IMR-90 (cell line): ENCODE results near the gene ZNF521. TPM values are rescaled to one million over a fixed set of nuclear protein-coding genes. Genes with fewer than 3 reads are reported as not detected.

Experiments
- ATAC-seq: fragments of 200-7000 bp; cut with Tn5 transposase; 2 replicates; pipeline ENCODE4 v1.9.1; 2020; ENCODE audit warnings: low read depth, mild to moderate bottlenecking, moderate library complexity
- BruUV-seq: library from RNA; stranded (reverse); fragments of 400-500 nt; replicated peaks from 2 replicates; lab custom pipeline; 2021; lab: Mats Ljungman, UMichigan
- CTCF ChIA-PET: fragments of 300-600 bp; formaldehyde crosslinking; extraction: SDS; loops from one replicate; lab custom pipeline; 2021; ENCODE audit warnings: antibody characterized with exemption; lab: Yijun Ruan, JAX
- POLR2A ChIA-PET: fragments of 300-600 bp; sonication (Branson Sonifier 250); formaldehyde crosslinking; loops from one replicate; lab custom pipeline; 2022; ENCODE audit warnings: antibody characterized with exemption; ENCODE audit not compliant: unreplicated experiment; lab: Charles Lee
- DNase-seq: peaks from one replicate; pipeline ENCODE4 v3.0.0; 2013
- H2AFZ ChIP-seq: replicated peaks from 2 replicates; pipeline ENCODE3; 2013; ENCODE audit warnings: low read length, mild to moderate bottlenecking; ENCODE audit not compliant: poor library complexity
- H2AK5ac ChIP-seq: 2 replicates; pipeline ENCODE4 v1.6.1; 2013; ENCODE audit warnings: low read depth, low read length, inconsistent platforms
- H2AK9ac ChIP-seq: replicated peaks from 2 replicates; pipeline ENCODE3; 2013; ENCODE audit warnings: mild to moderate bottlenecking, low read depth, low read length, moderate library complexity; ENCODE audit not compliant: poor library complexity
- H2BK120ac ChIP-seq: 2 replicates; pipeline ENCODE4 v1.6.1; 2013; ENCODE audit warnings: low read depth, low read length, inconsistent platforms
- H2BK15ac ChIP-seq: 3 replicates; pipeline ENCODE4 v1.6.1; 2013; ENCODE audit warnings: low read depth, low read length, inconsistent platforms
- H2BK20ac ChIP-seq: 2 replicates; pipeline ENCODE4 v1.6.1; 2013; ENCODE audit warnings: low read depth, mild to moderate bottlenecking, inconsistent platforms, low read length, moderate library complexity
- H2BK5ac ChIP-seq: 2 replicates; pipeline ENCODE4 v1.6.1; 2013; ENCODE audit warnings: mild to moderate bottlenecking, low read depth, low read length, inconsistent platforms; ENCODE audit not compliant: poor library complexity, severe bottlenecking
- H3K14ac ChIP-seq: replicated peaks from 2 replicates; pipeline ENCODE4 v1.6.1; 2013; ENCODE audit warnings: low read depth, low read length, inconsistent platforms
- H3K18ac ChIP-seq: 2 replicates; pipeline ENCODE4 v1.6.1; 2013; ENCODE audit warnings: low read depth, low read length, control low read depth
- H3K23ac ChIP-seq: 2 replicates; pipeline ENCODE4 v1.6.1; 2013; ENCODE audit warnings: low read depth, low read length, inconsistent platforms
- H3K27ac ChIP-seq: 2 replicates; pipeline ENCODE4 v1.5.1; 2013; ENCODE audit warnings: mild to moderate bottlenecking, control low read depth, low read length; ENCODE audit not compliant: insufficient read depth
- H3K27me3 ChIP-seq: 2 replicates; pipeline ENCODE4 v1.6.1; 2013; ENCODE audit warnings: low read length; ENCODE audit not compliant: control insufficient read depth, insufficient read depth
- H3K36me3 ChIP-seq: 2 replicates; pipeline ENCODE4 v1.6.1; 2013; ENCODE audit warnings: low read length, mixed read lengths; ENCODE audit not compliant: control insufficient read depth, insufficient read depth
- H3K4ac ChIP-seq: 2 replicates; pipeline ENCODE4 v1.6.1; 2013; ENCODE audit warnings: low read depth, low read length, inconsistent platforms
- H3K4me1 ChIP-seq: 2 replicates; pipeline ENCODE4 v1.6.1; 2013; ENCODE audit warnings: low read length, mixed read lengths; ENCODE audit not compliant: control insufficient read depth, insufficient read depth
- H3K4me2 ChIP-seq: 2 replicates; pipeline ENCODE4 v1.6.1; 2013; ENCODE audit warnings: low read depth, mild to moderate bottlenecking, control low read depth, low read length, moderate library complexity
- H3K4me3 ChIP-seq: 2 replicates; pipeline ENCODE4 v1.5.1; 2013; ENCODE audit warnings: low read depth, mild to moderate bottlenecking, control low read depth, low read length, moderate library complexity; ENCODE audit not compliant: insufficient read depth
- H3K56ac ChIP-seq: 2 replicates; pipeline ENCODE4 v1.6.1; 2013; ENCODE audit warnings: low read length, inconsistent platforms; ENCODE audit not compliant: insufficient read depth; ENCODE audit errors: extremely low read depth
- H3K79me1 ChIP-seq, 2 experiments: 2 replicates each; pipeline ENCODE4 v1.6.1; 2013; ENCODE audit warnings: low read length in 2 of 2, inconsistent platforms in 1 of 2, low read depth in 1 of 2
- H3K9ac ChIP-seq: 2 replicates; pipeline ENCODE4 v1.6.1; 2013; ENCODE audit warnings: low read depth, low read length, control low read depth
- H3K9me1 ChIP-seq: 2 replicates; pipeline ENCODE4 v1.6.1; 2013; ENCODE audit warnings: low read length, inconsistent platforms; ENCODE audit not compliant: insufficient read depth
- H3K9me3 ChIP-seq: 2 replicates; pipeline ENCODE4 v1.6.1; 2013; ENCODE audit warnings: low read length; ENCODE audit not compliant: control insufficient read depth, insufficient read depth
- H4K20me1 ChIP-seq: 2 replicates; pipeline ENCODE4 v1.6.1; 2013; ENCODE audit warnings: low read length, inconsistent platforms; ENCODE audit not compliant: insufficient read depth
- H4K5ac ChIP-seq: 2 replicates; pipeline ENCODE4 v1.6.1; 2013; ENCODE audit warnings: mild to moderate bottlenecking, low read depth, low read length, control low read depth
- H4K8ac ChIP-seq, 2 experiments: 2 replicates each; pipeline ENCODE4 v1.6.1; 2013; ENCODE audit warnings: low read depth in 2 of 2, low read length in 2 of 2, control low read depth in 1 of 2, inconsistent platforms in 1 of 2
- H4K91ac ChIP-seq: 2 replicates; pipeline ENCODE4 v1.6.1; 2013; ENCODE audit warnings: low read depth, low read length, inconsistent platforms; ENCODE audit not compliant: insufficient read depth
- BHLHE40 ChIP-seq: fragments of 150-350 bp; IDR thresholded peaks from 2 replicates; pipeline ENCODE4 v1.6.1; 2016; ENCODE audit warnings: mild to moderate bottlenecking, low read depth, low read length
- CEBPB ChIP-seq: IDR thresholded peaks from 2 replicates; pipeline ENCODE4 v1.6.1; 2012; ENCODE audit warnings: low read depth, low read length, improper control_type of control experiment
- CHD1 ChIP-seq: IDR thresholded peaks from 2 replicates; pipeline ENCODE4 v1.6.1; 2012; ENCODE audit warnings: low read depth, low read length, improper control_type of control experiment
- FOS ChIP-seq: fragments of 150-350 bp; IDR thresholded peaks from 2 replicates; pipeline ENCODE4 v1.6.1; 2016; ENCODE audit warnings: low read depth, low read length
- MAFK ChIP-seq: IDR thresholded peaks from 2 replicates; pipeline ENCODE4 v1.6.1; 2012; ENCODE audit warnings: low read depth, low read length, improper control_type of control experiment
- MAZ ChIP-seq: IDR thresholded peaks from 2 replicates; pipeline ENCODE4 v1.6.1; 2012; ENCODE audit warnings: low read depth, mild to moderate bottlenecking, low read length, improper control_type of control experiment, moderate library complexity, borderline replicate concordance
- MXI1 ChIP-seq: IDR thresholded peaks from 2 replicates; pipeline ENCODE4 v1.6.1; 2012; ENCODE audit warnings: low read depth, mild to moderate bottlenecking, low read length, moderate library complexity, borderline replicate concordance
- NFE2L2 ChIP-seq: fragments of 150-350 bp; IDR thresholded peaks from 2 replicates; pipeline ENCODE4 v1.6.1; 2016; ENCODE audit warnings: low read depth, mild to moderate bottlenecking, low read length
- POLR2A ChIP-seq: IDR thresholded peaks from 2 replicates; pipeline ENCODE4 v1.6.1; 2012; ENCODE audit warnings: mild to moderate bottlenecking, low read depth, low read length
- RAD21 ChIP-seq: IDR thresholded peaks from 2 replicates; pipeline ENCODE4 v1.6.1; 2012; ENCODE audit warnings: low read length, improper control_type of control experiment
- RCOR1 ChIP-seq: IDR thresholded peaks from 2 replicates; pipeline ENCODE4 v1.6.1; 2012; ENCODE audit warnings: mild to moderate bottlenecking, low read length, improper control_type of control experiment; ENCODE audit not compliant: insufficient replicate concordance
- RFX5 ChIP-seq: IDR thresholded peaks from 2 replicates; pipeline ENCODE4 v1.8.0; 2012; ENCODE audit warnings: low read depth, mild to moderate bottlenecking, low read length, moderate library complexity
- SMC3 ChIP-seq: fragments of 150-350 bp; IDR thresholded peaks from 2 replicates; pipeline ENCODE4 v1.6.1; 2016; ENCODE audit warnings: low read depth, mild to moderate bottlenecking, antibody characterized with exemption, low read length, moderate library complexity
- WGBS, 2 experiments: methylation state at CpG; one replicate each; pipeline versions ENCODE4 v1.1.5 to v1.1.7; 2013; ENCODE audit warnings: missing lambda C conversion rate in 2 of 2; ENCODE audit not compliant: insufficient read length in 1 of 2; ENCODE audit errors: extremely low coverage in 2 of 2; 5-methylcytosine and 5-hydroxymethylcytosine counted together
- dilution Hi-C: fragments of 300-500 bp; cut with HindIII; formaldehyde crosslinking; loops from one replicate; pipeline ENCODE4 v1.14.3; 2018; ENCODE audit warnings: low sequenced_read_pairs; ENCODE audit not compliant: unreplicated experiment
- in situ Hi-C: fragments of 300-500 bp; cut with MboI; formaldehyde crosslinking; loops from 3 replicates; pipeline ENCODE4 v1.14.3; 2019; ENCODE audit warnings: low sequenced_read_pairs, inconsistent platforms, mixed read lengths
- intact Hi-C: fragments of 100-400 bp; cut with micrococcal nuclease; formaldehyde crosslinking; loops from 2 replicates; pipeline ENCODE4 v1.10.0; 2022
- polyA plus RNA-seq, 3 experiments: library from polyadenylated mRNA; depleted of rRNA; stranded (reverse); fragments of >200 nt; gene quantifications; 2 replicates each; pipeline ENCODE4 v1.2.3, GENCODE V29; 2012; ENCODE audit warnings: low replicate concordance in 1 of 3
- total RNA-seq: library from RNA; depleted of rRNA; stranded (reverse); fragments of >200 nt; gene quantifications from 2 replicates; pipeline ENCODE4 v1.2.3, GENCODE V29; 2012
- TF ChIP-seq, protein P1 (sequence below): fragments of 150-350 bp; IDR thresholded peaks from 2 replicates; pipeline ENCODE4 v1.6.1; 2016; ENCODE audit warnings: low read depth, mild to moderate bottlenecking, low read length, moderate library complexity, borderline replicate concordance
- TF ChIP-seq, protein P2 (sequence below): conservative IDR thresholded peaks from 2 replicates; pipeline ENCODE4 v1.5.1; 2012; ENCODE audit warnings: mild to moderate bottlenecking, low read depth, low read length, improper control_type of control experiment
- TF ChIP-seq, protein P3 (sequence below): fragments of 150-350 bp; IDR thresholded peaks from 2 replicates; pipeline ENCODE4 v1.6.1; 2017; ENCODE audit warnings: mild to moderate bottlenecking, antibody characterized with exemption, low read length, low read depth

ZNF521 gene
- total and polyA plus RNA-seq, 2 of the 4 experiments (the other 2 are of a cell fraction), result 21.5 to 59.3 TPM

GRCh38 chr18:25275412-25276001, 76.5 kb downstream of the ZNF521 start:
- Histone ChIP-seq H3K9ac (no peak overlapping the region), H2BK15ac (no peak overlapping the region), H2AK9ac (no peak overlapping the region), H3K14ac (no peak overlapping the region), H3K27ac (no peak overlapping the region), H2AFZ (no peak overlapping the region), H4K91ac (no peak overlapping the region), H2BK20ac (no peak overlapping the region), H4K5ac (no peak overlapping the region), H4K8ac (no peak overlapping the region), H3K79me1 (peaks cover 7 to 26% of the 10 kb centered on the region in 2 experiments), H3K23ac (no peak overlapping the region), H3K56ac (no peak overlapping the region), H3K4me2 (no peak overlapping the region), H3K9me3 (no peaks in the 10 kb centered on the region), H3K27me3 (no peaks in the 10 kb centered on the region), H4K20me1 (peaks cover 8% of the 10 kb centered on the region; the same call in 1 of the 2 replicates), H3K4ac (no peak overlapping the region), H2BK120ac (no peak overlapping the region), H3K36me3 (no peaks in the 10 kb centered on the region), H2BK5ac (no peak overlapping the region), H3K4me3 (no peak overlapping the region), H2AK5ac (peak overlapping the region; percentile 13; the same call in 1 of the 2 replicates), H3K9me1 (peaks cover 4% of the 10 kb centered on the region), H3K18ac (no peak overlapping the region), H3K4me1 (peaks cover 6% of the 10 kb centered on the region)
- in situ Hi-C loops (no loop called here), dilution Hi-C loops (no loop called here), intact Hi-C loops (no loop called here)
- POLR2A ChIA-PET, result no interaction called here
- no peak for DNase-seq
- TF ChIP-seq CEBPB (no peak), SMC3 (no peak), MXI1 (no peak), RFX5 (no peak), POLR2A (no peak), FOS (no peak), MAZ (no peak), RCOR1 (no peak), NFE2L2 (no peak), CHD1 (no peak), MAFK (no peak), RAD21 (no peak), BHLHE40 (no peak)
- TF ChIP-seq, protein P1, sequence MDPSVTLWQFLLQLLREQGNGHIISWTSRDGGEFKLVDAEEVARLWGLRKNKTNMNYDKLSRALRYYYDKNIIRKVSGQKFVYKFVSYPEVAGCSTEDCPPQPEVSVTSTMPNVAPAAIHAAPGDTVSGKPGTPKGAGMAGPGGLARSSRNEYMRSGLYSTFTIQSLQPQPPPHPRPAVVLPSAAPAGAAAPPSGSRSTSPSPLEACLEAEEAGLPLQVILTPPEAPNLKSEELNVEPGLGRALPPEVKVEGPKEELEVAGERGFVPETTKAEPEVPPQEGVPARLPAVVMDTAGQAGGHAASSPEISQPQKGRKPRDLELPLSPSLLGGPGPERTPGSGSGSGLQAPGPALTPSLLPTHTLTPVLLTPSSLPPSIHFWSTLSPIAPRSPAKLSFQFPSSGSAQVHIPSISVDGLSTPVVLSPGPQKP, result no peak
- TF ChIP-seq, protein P2, sequence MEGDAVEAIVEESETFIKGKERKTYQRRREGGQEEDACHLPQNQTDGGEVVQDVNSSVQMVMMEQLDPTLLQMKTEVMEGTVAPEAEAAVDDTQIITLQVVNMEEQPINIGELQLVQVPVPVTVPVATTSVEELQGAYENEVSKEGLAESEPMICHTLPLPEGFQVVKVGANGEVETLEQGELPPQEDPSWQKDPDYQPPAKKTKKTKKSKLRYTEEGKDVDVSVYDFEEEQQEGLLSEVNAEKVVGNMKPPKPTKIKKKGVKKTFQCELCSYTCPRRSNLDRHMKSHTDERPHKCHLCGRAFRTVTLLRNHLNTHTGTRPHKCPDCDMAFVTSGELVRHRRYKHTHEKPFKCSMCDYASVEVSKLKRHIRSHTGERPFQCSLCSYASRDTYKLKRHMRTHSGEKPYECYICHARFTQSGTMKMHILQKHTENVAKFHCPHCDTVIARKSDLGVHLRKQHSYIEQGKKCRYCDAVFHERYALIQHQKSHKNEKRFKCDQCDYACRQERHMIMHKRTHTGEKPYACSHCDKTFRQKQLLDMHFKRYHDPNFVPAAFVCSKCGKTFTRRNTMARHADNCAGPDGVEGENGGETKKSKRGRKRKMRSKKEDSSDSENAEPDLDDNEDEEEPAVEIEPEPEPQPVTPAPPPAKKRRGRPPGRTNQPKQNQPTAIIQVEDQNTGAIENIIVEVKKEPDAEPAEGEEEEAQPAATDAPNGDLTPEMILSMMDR, result no peak
- TF ChIP-seq, protein P3, sequence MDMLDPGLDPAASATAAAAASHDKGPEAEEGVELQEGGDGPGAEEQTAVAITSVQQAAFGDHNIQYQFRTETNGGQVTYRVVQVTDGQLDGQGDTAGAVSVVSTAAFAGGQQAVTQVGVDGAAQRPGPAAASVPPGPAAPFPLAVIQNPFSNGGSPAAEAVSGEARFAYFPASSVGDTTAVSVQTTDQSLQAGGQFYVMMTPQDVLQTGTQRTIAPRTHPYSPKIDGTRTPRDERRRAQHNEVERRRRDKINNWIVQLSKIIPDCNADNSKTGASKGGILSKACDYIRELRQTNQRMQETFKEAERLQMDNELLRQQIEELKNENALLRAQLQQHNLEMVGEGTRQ, result no peak
- WGBS, 2 experiments, result 95% methylated on average over 3 of the region's 11 CpGs; no CpG with 5 or more reads in 1 of the 2 experiments
- no peak for ATAC-seq
- CTCF ChIA-PET, result no interaction called here
- BruUV-seq, result no TSS peak
